HG03159 (cell line): ENCODE measurements around the gene LRRC46.

ENCODE experiments used
- ATAC-seq: cut with Tn5 transposase; IDR thresholded peaks from one replicate; pipeline ENCODE4 v1.9.1; 2021; ENCODE audit warnings: mild to moderate bottlenecking, moderate library complexity; ENCODE audit not compliant: unreplicated experiment

Gene LRRC46

DNA sequence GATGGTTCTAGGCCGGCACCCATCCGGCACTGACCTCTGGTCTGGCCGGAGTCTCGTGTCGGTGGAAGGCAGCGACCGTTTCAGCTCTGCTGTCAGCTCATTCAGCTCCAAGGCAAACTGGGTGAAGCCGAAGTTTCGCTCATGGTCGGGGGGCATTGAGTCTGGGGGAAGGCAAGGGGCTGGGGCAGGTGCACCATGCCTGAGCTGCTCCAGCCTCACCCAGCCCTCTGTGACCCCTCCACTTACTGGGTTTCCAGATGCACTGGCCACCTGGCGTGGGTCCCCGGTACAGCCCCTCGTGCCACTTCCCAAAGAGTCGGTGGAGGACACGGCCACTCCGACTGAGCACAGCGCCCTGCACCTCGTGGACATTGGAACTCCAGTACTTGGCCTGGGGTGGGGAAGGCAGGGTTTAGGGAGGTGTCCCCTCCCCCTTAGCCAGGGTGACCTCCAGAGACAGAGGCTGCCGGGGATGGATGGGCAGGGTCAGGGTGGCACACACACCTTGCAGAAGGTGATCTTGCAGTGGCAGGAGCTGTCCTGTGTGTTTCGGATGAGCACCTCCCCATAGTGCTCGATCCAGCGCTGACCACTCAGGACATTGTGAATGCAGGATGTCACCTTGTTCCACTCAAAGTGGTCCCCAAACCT is 22.5 kb upstream of the LRRC46 start:
- ATAC-seq, result no peak

DNA sequence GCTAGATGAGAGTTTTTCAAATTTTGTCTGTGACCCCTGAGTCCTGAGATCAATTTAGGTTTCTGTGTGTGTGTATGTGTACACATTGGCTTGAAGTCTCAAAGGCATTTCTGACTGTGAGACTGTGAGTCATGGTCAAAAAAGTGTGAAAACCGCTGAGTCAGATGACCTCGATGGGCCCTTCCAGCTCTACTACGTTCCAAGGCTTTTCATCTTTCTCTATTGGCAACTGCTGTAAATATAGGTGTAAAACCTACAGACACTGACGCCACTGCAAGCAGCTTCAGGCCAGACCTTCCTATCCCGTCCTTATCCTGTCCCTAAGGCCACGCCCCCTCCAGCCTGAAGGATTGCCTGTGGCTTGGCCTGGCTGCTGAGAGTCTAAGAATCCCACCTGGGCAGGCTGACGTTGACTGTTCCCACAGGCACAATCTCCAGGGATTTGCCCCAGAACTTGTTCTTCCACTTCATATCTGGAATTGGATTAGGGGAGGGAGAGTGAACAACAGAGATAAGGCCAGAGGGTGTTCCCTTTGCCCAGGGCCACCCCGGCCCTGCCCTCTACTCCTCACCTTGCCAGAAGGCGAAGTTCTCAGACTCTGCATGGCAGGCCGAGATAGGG is 21.2 kb upstream of the LRRC46 start:
- no peak for ATAC-seq

GRCh38 chr17:47810901-47811635 is 20.4 kb upstream of the LRRC46 start:
- ATAC-seq, result no peak

- ATAC-seq, result no peak
Measured at GRCh38 chr17:47811709-47812108, 19.8 kb upstream of the LRRC46 start.

GRCh38 chr17:47812146-47812920 is 19.1 kb upstream of the LRRC46 start:
- no peak for ATAC-seq

- no peak for ATAC-seq
Measured at GRCh38 chr17:47813077-47813476, 18.4 kb upstream of the LRRC46 start.

DNA sequence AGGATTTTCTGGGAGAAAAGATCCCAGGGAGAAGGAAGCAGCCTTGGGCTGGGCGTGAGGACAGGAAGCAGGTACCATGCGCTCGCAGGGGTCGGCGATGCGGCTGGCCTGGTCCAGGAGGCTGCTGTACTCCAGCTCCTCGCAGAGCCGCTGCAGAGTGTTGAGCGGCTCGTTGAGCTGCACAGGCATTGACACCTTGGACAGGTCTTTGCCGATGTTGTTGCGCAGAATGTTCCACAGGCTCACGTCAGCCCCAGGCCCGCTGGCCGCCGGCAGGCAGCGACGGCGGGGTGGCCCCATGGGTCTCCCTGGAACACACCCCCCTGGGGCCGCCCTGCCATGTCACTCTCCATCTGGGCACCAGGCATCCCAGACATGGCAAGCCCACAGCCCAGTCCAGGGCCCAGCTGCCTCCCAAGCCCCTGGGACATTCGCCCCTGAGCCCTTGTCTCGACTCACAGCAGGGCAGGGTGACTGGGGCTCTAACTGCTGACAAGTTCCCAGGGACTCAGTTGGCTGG is 17.9 kb upstream of the LRRC46 start:
- no peak for ATAC-seq

GRCh38 chr17:47815106-47815918 is 16.2 kb upstream of the LRRC46 start:
- no peak for ATAC-seq

DNA sequence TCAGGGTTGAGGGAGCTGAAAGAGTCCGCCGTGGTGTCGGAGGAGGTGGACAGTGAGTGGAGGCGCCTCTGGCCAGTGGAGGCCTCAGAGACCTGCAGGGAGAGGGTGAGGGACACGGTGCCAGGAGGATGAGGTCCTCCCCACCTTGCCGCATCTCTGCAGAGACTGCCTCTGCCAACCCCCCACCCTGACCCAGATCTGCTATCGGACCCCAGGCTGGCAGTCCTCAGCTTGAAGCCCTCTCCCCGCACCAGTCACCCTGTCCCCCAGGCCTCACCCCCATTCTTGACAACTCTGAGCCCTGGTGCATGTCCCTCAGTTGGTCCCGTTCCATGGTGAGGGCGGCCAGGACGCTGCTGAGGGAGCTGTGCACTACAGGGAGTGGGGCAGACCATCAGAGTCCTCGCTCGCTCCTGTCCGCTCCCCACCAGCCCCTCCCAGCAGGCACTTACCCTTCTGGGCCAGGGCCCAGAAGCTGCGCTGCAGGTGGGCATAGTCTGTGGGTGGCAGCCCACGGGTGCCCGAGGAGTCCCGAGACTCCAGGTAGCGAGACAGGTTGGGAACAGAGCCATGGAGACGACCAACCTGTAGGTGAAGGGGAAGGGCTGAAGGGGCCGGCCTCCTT is 15.2 kb upstream of the LRRC46 start:
- no peak for ATAC-seq

- no peak for ATAC-seq
Measured at GRCh38 chr17:47816947-47817346, 14.5 kb upstream of the LRRC46 start.

DNA sequence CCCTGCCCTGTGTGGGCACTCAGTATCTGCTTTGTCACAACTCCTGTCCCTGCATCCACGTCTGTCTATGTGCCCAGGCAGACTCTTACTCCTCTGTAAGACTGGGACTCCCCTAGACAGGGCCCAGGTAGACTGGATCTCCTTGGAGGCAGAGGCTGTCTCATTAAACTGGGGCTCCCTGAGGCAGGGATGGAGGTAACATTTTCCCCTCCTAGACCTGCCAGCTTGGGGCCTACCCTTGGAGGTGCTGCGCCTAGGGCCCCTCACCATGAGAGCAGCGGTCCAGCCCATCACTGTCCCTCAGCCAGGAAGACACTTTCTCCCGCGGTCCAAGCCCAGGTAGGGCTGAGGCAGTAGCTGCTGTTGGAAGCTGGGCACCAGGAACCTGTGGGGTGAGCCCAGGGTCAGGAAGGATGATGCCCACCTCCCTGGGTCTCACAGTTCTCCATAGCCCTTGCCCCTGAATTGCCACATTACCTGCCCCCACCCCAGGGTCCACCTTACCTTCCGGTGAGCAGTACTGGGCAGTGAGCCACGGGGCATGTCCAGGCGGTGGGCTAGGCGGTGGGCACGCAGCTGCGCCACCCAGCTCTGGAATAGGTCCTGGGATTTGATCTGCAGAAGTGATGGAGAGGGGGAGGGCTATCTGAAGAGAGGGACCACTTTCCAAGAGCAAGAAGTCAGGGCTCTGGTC is 13.3 kb upstream of the LRRC46 start:
- no peak for ATAC-seq

DNA sequence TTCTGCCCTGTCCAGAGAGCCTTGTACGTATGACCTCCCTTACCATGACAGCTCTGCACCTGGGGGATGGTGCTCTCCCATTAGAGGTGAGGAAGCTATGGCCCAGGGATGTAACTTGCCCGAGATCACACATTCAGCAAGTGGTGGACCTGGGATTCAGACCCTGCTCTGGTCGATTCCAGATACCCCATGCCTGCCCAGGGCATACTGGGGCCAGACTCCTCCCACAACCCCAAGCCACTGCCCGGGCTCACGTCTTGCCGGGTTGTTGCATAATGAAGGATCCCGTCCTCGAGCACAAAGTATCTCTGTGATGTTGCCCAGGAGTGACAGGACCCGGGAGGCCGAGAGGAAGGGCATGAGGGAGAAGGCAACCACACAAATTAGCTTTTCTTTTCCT is 12.0 kb upstream of the LRRC46 start:
- ATAC-seq, result no peak

DNA sequence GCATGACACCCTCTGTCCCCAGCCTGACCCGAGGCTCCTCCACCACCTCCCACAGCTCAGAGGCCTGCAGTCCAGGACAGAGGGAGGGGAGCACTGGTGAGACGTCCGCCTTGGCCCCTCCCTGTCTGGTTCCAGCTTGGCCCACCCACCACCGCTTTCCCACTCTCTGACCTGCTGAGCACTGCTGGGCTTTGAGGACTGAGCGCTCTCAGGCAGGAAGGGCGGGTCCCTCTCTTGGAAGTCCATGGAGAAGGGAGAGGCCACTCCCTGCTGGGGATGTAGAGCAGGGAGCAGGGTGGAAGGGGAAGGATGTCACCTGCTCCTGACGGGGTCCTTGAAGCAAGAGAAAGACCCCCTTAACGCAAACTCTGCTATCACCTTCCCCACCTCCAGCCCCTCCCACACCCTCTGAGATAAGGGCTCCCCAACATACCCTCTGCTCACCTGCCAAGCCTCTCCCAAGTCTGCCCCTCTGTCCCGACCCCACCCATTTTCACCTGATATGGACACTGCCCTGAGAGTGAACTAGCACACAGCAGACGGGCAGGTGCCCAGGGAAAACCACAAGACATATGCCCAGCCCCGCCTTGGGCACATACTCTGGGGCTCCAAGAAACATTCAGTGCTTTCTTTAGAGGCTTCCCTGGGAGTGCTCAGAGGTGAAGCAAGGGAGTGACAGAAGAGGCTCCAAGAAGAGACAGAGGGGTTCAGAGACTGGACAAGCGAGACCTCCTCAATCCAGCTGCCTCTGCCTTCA is 11.3 kb upstream of the LRRC46 start:
- ATAC-seq, result no peak

DNA sequence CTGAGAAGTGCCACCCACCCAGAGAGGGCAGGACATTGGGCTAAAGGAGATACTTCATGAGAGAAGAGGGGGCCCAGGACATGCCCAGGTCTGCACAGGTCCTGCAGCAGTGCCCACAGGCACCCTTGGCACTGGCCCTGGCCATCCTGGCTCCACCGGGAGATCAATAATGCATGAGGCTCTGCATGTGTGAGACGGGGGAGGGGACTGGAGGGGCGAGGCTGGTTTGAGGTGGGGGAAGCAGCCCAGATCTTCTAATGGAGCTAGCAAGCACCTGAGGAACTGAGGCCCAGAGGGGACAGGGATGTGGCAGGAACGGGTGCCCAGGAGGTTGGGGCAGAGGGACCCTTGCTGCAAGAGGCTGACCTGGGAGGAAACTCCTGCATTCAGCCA is 10.4 kb upstream of the LRRC46 start:
- ATAC-seq, result no peak

GRCh38 chr17:47821424-47822391 is 9.8 kb upstream of the LRRC46 start, which contains the start of gene OSBPL7:
Gene OSBPL7 (minus strand): TSS chr17:47821794. CDS start chr17:47820278, 1,516 bp downstream.
- peak; percentile 64 for ATAC-seq

- ATAC-seq, result no peak
Measured at GRCh38 chr17:47822785-47823184, 8.7 kb upstream of the LRRC46 start.

- no peak for ATAC-seq
Measured at GRCh38 chr17:47823519-47823918, 8.0 kb upstream of the LRRC46 start.
